ENCODE measurements around the gene TIMM29. TPM values are rescaled to one million over a fixed set of nuclear protein-coding genes. Genes with fewer than 3 reads are reported as not detected.

TIMM29 gene
- total and polyA plus RNA-seq, 9 of the 15 experiments (the other 6 are each of a cell fraction or from before 2014, with no cell fraction given), result 2.4 to 29.4 (median 16.3) TPM

GRCh38 chr19:10908380-10908960 lies 20.1 kb upstream of the TIMM29 start:
- POLR2A ChIA-PET, result interaction anchor here (1.7 kb wide), 1 partner anchor 11 kb away, joined by 6 read pairs; no protein-coding TSS in a partner anchor
- no peak for ATAC-seq
- in situ Hi-C loops (cut with MboI), result no loop called here
- Histone ChIP-seq H3K4me3 (no peak overlapping the region), H3K36me3 (ENCODE audit: control insufficient read depth, insufficient read depth, low read length) (peaks cover 67% of the 10 kb centered on the region; the same call in 2 of the 3 replicates), H3K27ac (ENCODE audit: extremely low read depth, low read depth, low read length) (no peak overlapping the region), H3K27me3 (ENCODE audit: control insufficient read depth in 2 of 2, insufficient read depth in 2 of 2, low read length in 2 of 2) (no peaks in the 10 kb centered on the region), H2AFZ (ENCODE audit: low read depth, low read length) (no peak overlapping the region), H3K79me2 (ENCODE audit: control insufficient read depth, insufficient read depth, low read length) (no peaks in the 10 kb centered on the region; the same call in 2 of the 3 replicates), H4K20me1 (replicated peaks; ENCODE audit: control insufficient read depth, insufficient read depth, low read length) (0 out of 2 replicates have a peak, but pooled peaks cover 4% of the 10 kb centered on the region), H3K9ac (ENCODE audit: insufficient read depth in 1 of 2, low read depth in 2 of 2, low read length in 2 of 2) (no peak overlapping the region), H3K4me1 (replicated peaks in 1 of 2; ENCODE audit: control insufficient read depth in 2 of 2, insufficient read depth in 2 of 2, low read length in 2 of 2) (peaks cover 0 to 22% of the 10 kb centered on the region in 2 experiments; a peak in 1 of 5 replicates), H3K9me3 (replicated peaks; ENCODE audit: control insufficient read depth, insufficient read depth, low read depth, low read length) (no peaks in the 10 kb centered on the region), H3K4me2 (ENCODE audit: insufficient read depth, low read length) (no peak overlapping the region), H3K9me1 (ENCODE audit: control insufficient read depth, insufficient read depth, low read length) (no peaks in the 10 kb centered on the region)
- intact Hi-C loops (cut with micrococcal nuclease), result no loop called here
- no TSS peak for BruUV-seq (replicated peaks)
- WGBS (ENCODE audit: insufficient coverage, low coverage, missing lambda C conversion rate), result 97% methylated on average over 17 of the region's 17 CpGs
- CTCF ChIA-PET (ENCODE audit: low intra/inter-chr PET ratio), result no interaction called here
- peak; percentile 57 for FAIRE-seq
- no peak for DNase-seq (ENCODE audit: extremely low read depth in 1 of 4, low spot score in 3 of 4)
- TF ChIP-seq BDP1 (IDR thresholded peaks at IDR 0.05; ENCODE audit: insufficient read depth, insufficient read length), result no peak
- TF ChIP-seq DDX20 (tag; IDR thresholded peaks at IDR 0.05; ENCODE audit: low read depth), result no peak
- TF ChIP-seq CBX1 (IDR thresholded peaks at IDR 0.05; ENCODE audit: low read depth), result peak; percentile 95
- no peak for TF ChIP-seq POLR2A (conservative IDR thresholded peaks at IDR 0.05)
- TF ChIP-seq ZFP91 (CRISPR knock-in tag; IDR thresholded peaks at IDR 0.05), result no peak
- no peak for TF ChIP-seq CREBBP (IDR thresholded peaks at IDR 0.05; ENCODE audit: low read depth, low read length)
- TF ChIP-seq CXXC5 (CRISPR knock-in tag; IDR thresholded peaks at IDR 0.05), result no peak
- no peak for TF ChIP-seq EP300 (IDR thresholded peaks at IDR 0.05; ENCODE audit: low read length)
- no peak for TF ChIP-seq MCM7 (IDR thresholded peaks at IDR 0.05)
- TF ChIP-seq, protein P1, sequence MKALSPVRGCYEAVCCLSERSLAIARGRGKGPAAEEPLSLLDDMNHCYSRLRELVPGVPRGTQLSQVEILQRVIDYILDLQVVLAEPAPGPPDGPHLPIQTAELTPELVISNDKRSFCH (CRISPR knock-in tag; IDR thresholded peaks at IDR 0.05), result no peak
- TF ChIP-seq, protein P1 (tag; IDR thresholded peaks at IDR 0.05), result no peak
- no peak for TF ChIP-seq PHTF2 (CRISPR knock-in tag; IDR thresholded peaks at IDR 0.05)
- TF ChIP-seq ZNF217 (CRISPR knock-in tag; IDR thresholded peaks at IDR 0.05), result no peak
- TF ChIP-seq, protein P2, sequence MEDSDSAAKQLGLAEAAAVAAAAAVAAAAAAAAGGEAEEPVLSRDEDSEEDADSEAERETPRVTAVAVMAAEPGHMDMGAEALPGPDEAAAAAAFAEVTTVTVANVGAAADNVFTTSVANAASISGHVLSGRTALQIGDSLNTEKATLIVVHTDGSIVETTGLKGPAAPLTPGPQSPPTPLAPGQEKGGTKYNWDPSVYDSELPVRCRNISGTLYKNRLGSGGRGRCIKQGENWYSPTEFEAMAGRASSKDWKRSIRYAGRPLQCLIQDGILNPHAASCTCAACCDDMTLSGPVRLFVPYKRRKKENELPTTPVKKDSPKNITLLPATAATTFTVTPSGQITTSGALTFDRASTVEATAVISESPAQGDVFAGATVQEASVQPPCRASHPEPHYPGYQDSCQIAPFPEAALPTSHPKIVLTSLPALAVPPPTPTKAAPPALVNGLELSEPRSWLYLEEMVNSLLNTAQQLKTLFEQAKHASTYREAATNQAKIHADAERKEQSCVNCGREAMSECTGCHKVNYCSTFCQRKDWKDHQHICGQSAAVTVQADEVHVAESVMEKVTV (CRISPR knock-in tag; IDR thresholded peaks at IDR 0.05), result no peak
- no peak for TF ChIP-seq TARDBP (IDR thresholded peaks at IDR 0.05)
- TF ChIP-seq NBN (IDR thresholded peaks at IDR 0.05; ENCODE audit: low read depth), result no peak
- TF ChIP-seq RFX5 (IDR thresholded peaks at IDR 0.05; ENCODE audit: low read depth, low read length), result no peak
- no peak for TF ChIP-seq SMAD2 (IDR thresholded peaks at IDR 0.05; ENCODE audit: low read depth, low read length)
- TF ChIP-seq RNF2 (IDR thresholded peaks at IDR 0.05), result no peak
- peak; percentile 97 for TF ChIP-seq BCOR (IDR thresholded peaks at IDR 0.05)

Data from K562 (cell line).